Stimulated activated CD4-positive, alpha-beta T cell treated with anti-CD3 and anti-CD28 coated beads, Interleukin-15, amount 100 ng/mL, for 24 hours (primary cell): ENCODE data around the gene PRSS53.
A peak's percentile ranks its signal among the peaks of the same experiment; 100 is the strongest.

Source experiments
- DNase-seq: peaks from one replicate; pipeline ENCODE4 v3.0.0-alpha.2; 2020

PRSS53 gene

DNA sequence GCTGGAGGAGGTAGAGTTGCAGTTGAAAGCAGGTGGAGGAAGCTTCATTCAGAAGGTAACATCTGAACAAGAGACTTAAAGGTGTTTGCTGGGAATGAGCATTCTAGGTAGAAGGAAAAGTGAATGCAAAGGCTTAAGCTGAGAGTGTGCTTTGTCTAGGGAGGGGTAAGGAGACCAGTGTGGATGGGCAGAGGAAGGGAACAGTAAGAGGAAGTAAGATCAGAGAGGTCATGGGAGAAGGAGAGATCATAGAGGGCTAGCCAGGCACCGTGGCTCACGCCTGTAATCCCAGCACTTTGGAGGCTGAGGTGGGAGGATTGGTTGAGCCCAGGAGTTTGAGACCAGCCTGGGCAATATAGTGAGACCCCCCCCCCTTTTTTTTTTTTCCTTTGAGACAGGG, 52.1 kb downstream of the PRSS53 start:
- DNase-seq: no peak

DNA sequence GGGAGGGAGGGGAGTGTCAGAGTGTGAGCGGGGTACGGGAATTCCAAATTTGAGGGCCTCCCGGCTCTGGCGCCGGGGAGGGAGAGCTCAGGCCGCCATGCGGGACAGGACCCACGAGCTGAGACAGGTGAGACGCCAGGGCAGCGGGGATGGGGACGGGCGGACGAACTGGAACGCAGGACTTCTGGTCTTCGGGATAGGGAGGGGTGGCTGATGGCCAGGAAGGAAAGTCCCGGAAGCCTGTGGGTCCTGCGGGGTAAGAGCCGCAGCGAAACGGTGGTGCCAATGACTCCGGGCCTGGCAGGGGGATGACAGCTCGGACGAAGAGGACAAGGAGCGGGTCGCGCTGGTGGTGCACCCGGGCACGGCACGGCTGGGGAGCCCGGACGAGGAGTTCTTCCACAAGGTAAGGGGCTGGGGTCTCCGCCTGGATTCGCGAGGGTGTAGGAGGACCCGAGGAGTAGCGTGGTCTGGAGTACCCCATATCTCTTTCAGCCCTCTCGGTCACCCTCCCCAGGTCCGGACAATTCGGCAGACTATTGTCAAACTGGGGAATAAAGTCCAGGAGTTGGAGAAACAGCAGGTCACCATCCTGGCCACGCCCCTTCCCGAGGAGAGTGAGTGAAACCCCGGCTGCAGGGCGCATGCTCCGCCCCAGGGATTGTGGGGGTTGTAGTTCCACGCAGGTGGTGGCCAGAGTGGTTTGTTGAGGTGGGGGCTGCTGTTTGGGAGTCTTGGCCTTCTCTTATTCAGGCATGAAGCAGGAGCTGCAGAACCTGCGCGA, 54.8 kb downstream of the PRSS53 start:
- DNase-seq: peak; percentile 93
